Stimulated activated CD4-positive, alpha-beta T cell treated with anti-CD3 and anti-CD28 coated beads, Interleukin-12 subunit alpha, Interleukin-12 subunit beta, amount 100 ng/mL, for 24 hours (primary cell): Measurements from ENCODE around the gene FXYD1.
"Not testable (repeated sequence)": the region's sequence is repeated elsewhere in the genome, so short reads cannot be mapped to it uniquely, and the experiment has no call there.

Experiments used
- DNase-seq, 2 experiments: peaks; one replicate each; pipeline ENCODE4 v3.0.0-alpha.2; 2020; ENCODE audit warnings: low read depth in 2 of 2

The FXYD1 gene

DNA sequence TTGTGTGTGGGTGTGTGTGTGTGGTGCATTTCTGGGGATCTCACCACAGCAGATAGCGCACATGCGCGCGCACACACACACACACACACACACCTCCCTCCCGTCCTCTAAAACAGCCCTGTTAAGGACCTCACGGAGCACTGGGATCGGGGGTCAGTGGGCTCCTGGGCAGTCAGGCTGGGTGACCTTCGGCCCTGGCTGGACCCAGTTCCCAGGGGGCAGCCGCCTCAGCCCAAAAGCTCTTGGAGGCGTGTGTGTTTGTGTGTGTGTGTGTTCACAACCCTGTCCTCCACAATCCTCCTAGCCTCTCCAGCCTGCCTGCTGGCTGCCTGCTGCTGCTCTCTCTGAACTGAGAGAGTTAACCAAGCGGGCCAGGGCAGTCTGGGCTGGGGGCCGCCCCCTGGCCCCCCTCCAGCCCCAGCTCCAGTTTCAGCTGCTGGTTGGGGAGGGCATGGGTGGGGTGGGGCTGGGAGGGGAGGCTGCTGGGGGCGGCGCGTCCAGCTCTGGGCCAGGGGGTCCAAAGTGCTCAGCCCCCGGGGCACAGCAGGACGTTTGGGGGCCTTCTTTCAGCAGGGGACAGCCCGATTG is at the start of gene FXYD1:
TSS of gene FXYD1 (plus strand) at position 520 of the 588 bp plus-strand sequence. CDS start 1,256 bp downstream, outside the sequence.
- DNase-seq, result no peak

DNA sequence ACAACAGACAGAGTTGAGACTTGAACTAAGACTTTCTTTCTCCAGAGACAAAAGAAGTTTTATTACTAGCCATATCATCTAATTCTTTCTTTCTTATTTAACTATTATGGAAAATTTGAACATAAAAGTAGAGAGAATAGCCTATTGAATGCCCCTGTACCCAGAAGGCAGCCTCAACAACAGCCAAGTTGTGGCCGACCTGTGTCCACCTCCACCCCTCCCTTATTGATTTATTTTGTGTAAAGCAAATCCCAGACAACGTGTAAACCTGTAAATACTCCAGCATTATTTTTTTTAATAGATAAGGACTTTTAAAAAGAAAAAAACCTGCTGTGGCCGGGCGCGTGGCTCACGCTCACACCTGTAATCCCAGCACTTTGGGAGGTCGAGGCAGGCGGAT is 49.1 kb upstream of the FXYD1 start:
- DNase-seq, result no peak

- no peak for DNase-seq
Observed at GRCh38 chr19:35090160-35090505, 48.5 kb upstream of the FXYD1 start.

DNA sequence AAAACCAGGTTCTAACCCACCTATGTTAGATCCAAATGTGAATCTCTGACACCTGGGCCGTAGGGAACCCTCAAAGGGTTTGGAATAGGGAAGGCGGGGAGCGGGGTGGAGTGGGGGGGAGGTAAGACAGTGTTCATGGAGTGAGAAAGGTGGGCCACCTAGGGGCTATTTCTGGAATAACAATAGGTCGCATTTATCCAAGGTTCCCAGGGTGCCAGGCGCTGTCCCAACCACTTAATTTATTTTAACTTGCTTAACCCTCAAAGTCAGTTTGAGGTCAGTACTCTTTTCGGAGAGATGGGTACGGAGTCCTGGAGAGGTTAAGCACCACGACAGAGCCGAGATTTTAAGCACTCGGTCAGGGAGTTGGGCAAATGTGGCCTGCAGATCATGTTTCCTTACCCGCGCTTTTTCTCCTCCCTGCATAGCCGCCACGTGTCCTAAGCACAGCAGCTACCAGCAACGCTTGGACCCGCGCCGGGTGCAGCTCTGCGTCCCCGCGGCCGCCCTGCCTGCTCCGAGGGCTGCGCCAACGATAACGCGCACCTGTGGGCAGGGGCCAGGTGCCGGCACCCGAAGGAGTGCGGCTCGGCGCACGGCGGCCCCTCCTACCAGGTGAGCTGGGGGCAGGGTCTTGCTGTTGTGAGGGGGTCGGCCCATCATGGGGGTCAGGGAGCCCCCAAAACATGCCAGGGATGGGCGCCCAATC is 48.0 kb upstream of the FXYD1 start:
- DNase-seq, result peak; percentile 9 to 30

- DNase-seq, result no peak
Observed at GRCh38 chr19:35093430-35093829, 45.2 kb upstream of the FXYD1 start.

DNA sequence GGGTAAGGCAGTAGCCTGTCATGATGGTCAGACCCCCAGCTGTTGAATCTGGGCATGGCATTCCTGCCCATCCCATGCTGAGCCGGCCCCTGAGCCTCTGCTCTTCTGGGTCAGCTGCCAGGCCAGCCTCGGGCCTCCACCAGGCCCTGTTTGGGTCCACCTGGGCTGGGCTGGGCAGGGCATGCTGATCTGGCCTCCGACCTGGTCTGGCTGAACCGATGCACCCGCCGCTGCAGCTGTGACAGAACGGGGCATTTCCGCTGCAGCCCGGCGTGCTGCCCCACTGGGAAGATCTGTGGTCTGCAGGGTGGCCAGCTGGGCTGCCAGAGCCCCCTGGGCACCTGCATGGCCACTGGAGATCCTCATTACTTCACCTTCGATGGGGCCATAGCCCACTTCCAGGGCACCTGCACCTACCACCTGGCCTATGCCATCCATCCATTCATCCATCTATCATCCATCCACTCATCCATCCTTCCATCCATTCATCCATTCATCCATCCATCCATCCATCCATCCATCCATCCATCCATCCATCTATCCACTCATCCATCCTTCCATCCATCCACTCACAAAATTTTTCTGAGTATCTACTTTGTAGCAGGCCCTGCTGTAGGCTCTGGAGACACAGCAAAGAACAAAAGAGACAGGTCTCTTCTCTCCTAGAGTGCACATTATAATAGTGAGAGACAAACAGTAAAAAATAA is 44.5 kb upstream of the FXYD1 start:
- DNase-seq, result no peak

- no peak for DNase-seq
Observed at GRCh38 chr19:35094656-35095055, 44.0 kb upstream of the FXYD1 start.

DNA sequence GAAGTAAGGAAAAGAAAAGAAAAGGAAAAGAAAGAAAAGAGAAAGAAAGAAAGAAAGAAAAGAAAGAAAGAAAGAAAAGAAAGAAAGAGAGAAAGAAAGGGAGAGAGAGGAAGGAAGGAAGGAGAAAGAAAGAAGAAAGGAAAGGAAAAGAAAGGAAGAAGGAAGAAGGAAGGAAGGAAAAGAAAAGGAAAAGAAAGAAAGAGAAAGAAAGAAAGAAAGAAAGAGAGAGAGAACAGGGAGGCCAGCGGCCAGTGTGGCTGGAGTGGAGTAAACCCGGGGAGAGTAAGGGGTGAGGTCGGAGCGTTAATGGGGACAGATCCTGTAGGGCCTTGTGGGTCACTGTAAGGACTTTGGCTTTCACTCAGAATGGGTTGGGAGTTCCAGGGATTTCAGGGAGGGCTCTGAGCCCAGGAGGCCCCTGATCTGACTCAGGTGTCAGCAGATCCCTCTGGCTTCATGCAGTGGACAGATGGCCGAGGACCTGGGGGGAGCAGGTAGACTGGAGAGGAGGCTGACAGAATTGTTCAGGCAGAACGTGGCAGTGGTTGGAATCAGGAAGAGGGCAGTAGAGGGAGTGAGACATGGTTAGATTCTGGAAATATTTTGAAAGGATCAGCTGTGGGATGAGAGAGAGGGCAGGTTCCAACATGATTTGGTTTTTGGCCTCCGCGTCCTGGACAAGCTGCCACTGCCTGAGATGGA is 42.8 kb upstream of the FXYD1 start:
- DNase-seq, result no peak

GRCh38 chr19:35098413-35099049 is 40.1 kb upstream of the FXYD1 start:
- DNase-seq, result no peak

DNA sequence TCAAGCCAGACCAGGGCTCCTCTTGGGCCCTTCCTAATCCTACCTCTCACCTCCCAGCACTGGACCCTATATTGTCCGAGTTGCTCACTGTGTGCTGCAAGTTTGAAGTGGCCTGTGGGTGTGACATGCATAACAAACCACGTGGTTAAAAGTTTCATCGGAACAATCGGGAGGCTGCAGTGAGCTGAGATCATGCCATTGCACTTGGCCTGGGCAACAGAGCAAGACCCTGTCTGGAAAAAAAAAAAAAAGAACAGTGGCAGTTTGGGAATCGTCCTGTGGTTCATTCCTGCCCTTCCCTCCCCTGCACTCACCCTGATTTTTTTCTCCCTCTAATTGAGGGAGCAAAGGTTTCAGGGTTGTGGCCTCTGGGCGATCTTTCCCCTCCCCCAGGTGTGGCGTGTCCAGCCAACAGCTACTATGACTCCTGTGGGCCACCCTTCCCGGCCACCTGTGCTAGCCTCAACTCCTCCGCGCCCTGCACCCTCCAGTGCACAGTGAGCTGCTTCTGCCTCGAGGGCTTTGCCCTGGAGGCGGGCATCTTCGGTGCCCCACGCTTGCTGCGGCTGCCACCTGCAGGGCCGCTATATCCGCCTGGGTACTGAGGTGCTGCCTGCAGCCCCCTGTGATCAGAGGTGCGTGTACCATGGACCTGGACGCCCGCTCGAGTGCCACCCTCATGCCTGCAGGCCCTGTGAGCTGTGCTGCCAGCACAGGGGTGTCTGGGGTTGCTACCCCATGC is 39.3 kb upstream of the FXYD1 start:
- DNase-seq, result no peak

DNA sequence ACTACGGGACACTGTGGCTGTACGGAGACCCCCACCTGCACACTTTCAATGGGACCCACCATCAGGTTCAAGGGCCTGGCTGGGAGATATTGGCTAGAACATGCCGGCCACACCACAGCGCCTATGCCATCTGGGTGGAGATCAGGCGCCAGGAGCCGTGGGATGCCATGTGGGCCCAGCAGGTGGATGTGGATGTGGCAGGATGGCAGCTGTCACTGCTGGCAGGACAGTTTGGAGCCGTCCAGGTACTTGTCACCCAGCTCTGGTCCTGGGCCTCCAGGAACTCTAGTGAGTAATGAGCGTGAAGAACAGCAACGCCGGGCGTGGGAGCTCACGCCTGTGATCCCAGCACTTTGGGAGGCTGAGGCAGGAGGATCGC is 38.7 kb upstream of the FXYD1 start:
- DNase-seq, result no peak

DNA sequence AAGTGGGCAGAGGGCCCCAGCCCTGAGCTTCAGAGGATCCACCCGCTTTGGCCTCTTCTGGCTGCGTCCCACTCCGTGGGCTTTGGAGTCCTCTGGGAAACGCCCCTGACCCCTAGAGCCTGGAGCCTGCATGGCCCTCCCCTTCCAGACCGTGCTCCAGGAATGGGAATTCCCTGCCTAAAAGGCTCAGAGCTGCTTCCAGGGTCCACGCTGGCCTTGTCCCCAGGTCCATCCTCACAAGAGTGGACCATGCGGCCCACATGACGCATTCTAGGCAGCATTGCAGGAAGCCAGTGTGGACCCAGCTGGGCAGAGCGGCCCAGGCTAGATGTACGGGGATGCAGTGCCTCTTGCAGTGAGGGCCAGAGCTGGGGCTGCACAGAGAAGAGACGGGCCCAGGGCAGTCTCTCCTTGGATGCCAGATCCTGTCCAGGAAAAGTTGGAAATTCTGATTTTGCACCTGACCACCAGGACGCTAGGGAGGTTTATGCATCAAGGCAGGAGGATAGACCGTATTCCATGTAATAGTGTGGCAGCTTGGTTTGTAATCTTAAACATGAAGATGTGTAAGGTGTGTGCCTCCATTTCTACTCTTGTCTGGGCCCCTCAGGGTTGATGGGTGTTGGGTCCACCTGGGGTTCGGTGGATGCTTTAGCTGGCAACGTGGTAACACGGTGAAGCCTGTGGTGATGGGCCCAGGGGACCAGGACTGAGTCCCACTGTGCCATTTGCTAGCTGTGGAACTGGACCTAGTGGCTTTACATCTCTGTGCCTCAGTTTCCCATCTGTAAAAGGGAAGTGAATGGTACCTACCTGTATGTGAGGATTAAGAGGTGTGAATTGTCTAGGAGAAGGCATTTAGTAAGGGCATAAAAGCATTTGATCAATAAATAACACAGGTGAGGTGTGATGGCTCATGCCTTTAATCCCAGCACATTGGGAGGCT is 37.8 kb upstream of the FXYD1 start:
- DNase-seq, result no peak

DNA sequence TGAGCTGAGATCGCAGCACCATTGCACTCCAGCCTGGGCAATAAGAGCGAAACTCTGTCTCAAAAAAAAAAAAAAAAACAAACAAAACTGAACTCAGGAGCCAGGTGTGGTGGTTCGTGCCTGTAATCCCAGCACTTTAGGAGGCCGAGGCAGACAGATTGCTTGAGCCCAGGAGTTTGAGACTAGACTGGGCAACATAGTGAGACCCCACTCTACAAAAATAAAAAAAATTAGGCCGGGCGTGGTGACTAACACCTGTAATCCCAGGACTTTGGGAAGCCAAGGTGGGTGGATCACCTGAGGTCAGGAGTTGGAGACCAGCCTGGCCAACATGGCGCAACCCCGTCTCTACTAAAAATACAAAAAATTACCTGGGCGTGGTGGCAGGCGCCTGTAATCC is 36.7 kb upstream of the FXYD1 start:
- not testable (repeated sequence) for DNase-seq

DNA sequence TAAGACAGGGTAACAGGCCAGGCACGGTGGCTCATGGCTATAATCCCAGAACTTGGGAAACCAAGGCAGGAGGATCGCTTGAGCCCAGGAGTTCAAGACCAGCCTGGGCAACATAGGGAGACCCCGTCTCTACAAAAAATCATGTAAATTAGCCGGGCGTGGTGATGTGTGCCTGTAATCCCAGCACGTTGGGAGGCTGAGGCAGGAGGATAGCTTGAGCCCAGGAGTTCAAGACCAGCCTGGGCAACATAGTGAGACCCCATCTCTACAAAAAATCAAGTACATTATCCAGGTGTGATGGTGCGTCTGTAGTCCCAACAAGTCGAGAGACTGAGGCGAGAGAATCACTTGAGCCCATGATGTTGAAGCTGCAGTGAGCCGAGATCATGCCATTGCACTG is 35.0 kb upstream of the FXYD1 start:
- DNase-seq, result not testable (repeated sequence)

DNA sequence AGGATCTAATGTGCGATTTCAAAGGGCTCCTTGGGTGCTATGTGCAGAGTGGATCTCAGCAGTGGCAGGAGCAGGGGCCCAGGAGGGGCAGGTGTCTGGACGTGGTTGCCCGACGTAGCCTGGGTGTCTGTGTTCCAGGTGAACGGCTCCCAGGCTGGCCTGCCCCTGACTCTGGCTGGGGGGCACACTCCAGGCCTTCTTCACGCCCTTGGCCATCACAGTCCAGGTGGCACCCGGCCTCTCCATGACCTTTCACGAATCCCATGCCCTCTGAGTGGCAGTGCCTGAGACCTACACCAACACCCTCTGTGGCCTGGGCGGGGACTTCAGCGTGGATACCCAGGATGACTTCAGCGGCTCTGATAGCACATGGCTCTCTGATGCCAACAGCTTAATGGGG is 34.3 kb upstream of the FXYD1 start:
- DNase-seq, result no peak

GRCh38 chr19:35105047-35105410 is 33.6 kb upstream of the FXYD1 start:
- DNase-seq, result no peak

DNA sequence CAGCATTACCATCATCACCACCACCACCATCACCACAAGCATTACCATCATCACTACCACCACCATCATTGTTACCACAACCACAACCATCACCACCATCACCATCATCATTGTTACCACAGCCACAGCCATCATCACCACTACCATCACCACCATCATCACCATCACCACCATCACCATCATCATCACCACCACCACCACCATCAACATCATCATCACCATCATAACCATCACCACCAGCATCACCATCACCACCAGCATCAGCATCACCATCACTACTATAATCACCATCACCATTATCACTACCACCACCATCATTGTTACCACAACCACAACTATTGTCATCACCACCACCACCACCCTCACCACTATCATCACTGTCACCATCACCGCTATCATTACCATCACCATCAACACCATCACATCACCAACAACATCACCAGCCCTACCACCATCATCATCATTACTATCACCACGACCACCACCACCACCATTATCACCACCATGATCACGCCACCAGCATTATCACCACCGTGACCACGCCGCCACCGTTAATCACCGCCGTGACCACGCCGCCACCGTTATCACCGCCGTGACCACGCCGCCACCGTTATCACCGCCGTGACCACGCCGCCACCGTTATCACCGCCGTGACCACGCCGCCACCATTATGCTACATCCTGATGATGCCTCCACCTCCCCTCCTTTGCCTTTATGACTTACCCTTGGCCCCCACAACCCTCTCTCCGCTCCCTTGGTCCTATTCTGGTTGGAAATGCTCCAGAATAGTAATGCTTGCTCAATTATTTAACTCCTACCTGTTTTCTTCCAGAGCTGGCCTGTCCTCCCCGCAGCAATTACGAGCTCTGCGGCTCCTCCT is 33.0 kb upstream of the FXYD1 start:
- DNase-seq, result no peak

DNA sequence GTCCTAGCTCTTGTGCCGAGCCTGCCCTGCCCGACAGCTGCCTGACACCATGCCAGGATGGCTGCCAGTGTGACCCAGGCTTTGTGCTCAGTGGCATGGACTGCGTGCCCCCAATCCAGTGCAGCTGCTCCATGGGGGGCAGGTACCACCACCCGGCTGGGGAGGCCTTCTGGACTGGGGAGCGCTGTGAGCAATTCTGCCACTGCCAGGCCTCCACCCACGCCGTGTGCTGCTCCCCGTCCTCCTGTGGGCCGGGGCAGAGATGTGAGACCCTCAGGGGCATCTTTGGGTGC is 32.4 kb upstream of the FXYD1 start:
- DNase-seq, result no peak

- DNase-seq, result no peak
Observed at GRCh38 chr19:35106898-35107541, 31.6 kb upstream of the FXYD1 start.
